ENCODE data around the gene CCDC146. TPM values are rescaled to one million over a fixed set of nuclear protein-coding genes. Genes with fewer than 3 reads are reported as not detected.

The CCDC146 gene
- total and polyA plus RNA-seq, 2 of the 8 experiments (the other 6 are each of a cell fraction or from before 2014, with no cell fraction given), result 0.88 to 2.4 TPM

DNA sequence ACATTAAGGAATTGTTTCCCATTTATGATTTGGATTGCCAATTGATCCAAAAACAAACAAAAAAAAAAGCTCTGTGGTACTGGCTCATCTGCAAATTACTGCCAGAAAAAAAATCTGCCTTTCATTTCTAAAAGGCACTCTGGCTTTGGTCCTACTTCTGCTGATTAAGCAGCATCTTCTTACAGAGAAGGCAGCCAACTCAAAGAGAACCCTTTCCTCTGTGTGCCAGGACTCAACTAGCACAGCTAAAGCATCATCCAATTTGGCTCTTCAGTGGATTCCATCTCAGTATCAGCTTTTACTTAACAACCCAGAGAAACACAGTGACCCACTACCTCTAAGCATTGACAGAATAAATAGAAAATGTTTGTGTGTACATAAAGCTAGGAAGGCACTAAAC, 213.2 kb downstream of the CCDC146 start:
- TF ChIP-seq ZNF274 (IDR thresholded peaks at IDR 0.05; ENCODE audit: borderline replicate concordance, extremely low read depth, low read length), result no peak
- no peak for TF ChIP-seq JUND (IDR thresholded peaks at IDR 0.05; ENCODE audit: low read length)
- TF ChIP-seq GABPA (IDR thresholded peaks at IDR 0.05; ENCODE audit: borderline replicate concordance, insufficient read depth, low read length), result no peak
- TF ChIP-seq SIRT6 (IDR thresholded peaks at IDR 0.05; ENCODE audit: low read length), result no peak
- TF ChIP-seq USF2 (IDR thresholded peaks at IDR 0.05; ENCODE audit: low read length), result no peak
- Histone ChIP-seq H2BK120ac (replicated peaks; ENCODE audit: low read depth, low read length) (no peak overlapping the region), H4K5ac (ENCODE audit: insufficient read length, low read depth, low read length) (no peak overlapping the region), H3K18ac (ENCODE audit: extremely low read depth, low read length) (no peak overlapping the region), H2AFZ (ENCODE audit: low read length) (no peak overlapping the region), H3K79me2 (ENCODE audit: control insufficient read depth in 1 of 2, insufficient read depth in 2 of 2, low read length in 2 of 2) (no peaks in the 10 kb centered on the region), H3K4me1 (replicated peaks in 1 of 4; ENCODE audit: control insufficient read depth in 3 of 4, insufficient read depth in 4 of 4, low read length in 3 of 4) (no peaks in the 10 kb centered on the region), H4K20me1 (replicated peaks in 1 of 2; ENCODE audit: control insufficient read depth in 1 of 2, insufficient read depth in 2 of 2, low read length in 2 of 2) (no peaks in the 10 kb centered on the region), H3K23ac (ENCODE audit: insufficient read length) (no peak overlapping the region), H3K9ac (replicated peaks in 1 of 4; ENCODE audit: extremely low read depth in 1 of 4, low read depth in 3 of 4, low read length in 3 of 4) (no peak overlapping the region), H3K36me3 (ENCODE audit: control insufficient read depth in 2 of 4, insufficient read depth in 4 of 4, low read length in 3 of 4) (no peaks in the 10 kb centered on the region), H3K27me3 (replicated peaks in 1 of 4; ENCODE audit: control insufficient read depth in 3 of 4, extremely low read depth in 1 of 4, insufficient read depth in 3 of 4, low read length in 3 of 4) (no peaks in the 10 kb centered on the region), H2BK20ac (ENCODE audit: low read length) (no peak overlapping the region), H3K14ac (ENCODE audit: insufficient read length) (no peak overlapping the region), H3K23me2 (ENCODE audit: low read depth, low read length) (no peaks in the 10 kb centered on the region), H3K27ac (ENCODE audit: low read depth, low read length) (no peak overlapping the region), H3K4me3 (ENCODE audit: extremely low read depth in 1 of 4, insufficient read depth in 2 of 4, low read depth in 3 of 4, low read length in 4 of 4) (no peak overlapping the region), H2AK5ac (ENCODE audit: low read depth, low read length) (no peak overlapping the region), H3K56ac (replicated peaks; ENCODE audit: insufficient read length, low read depth, low read length) (no peak overlapping the region), H2BK12ac (ENCODE audit: low read depth, low read length) (no peak overlapping the region), H4K91ac (replicated peaks; ENCODE audit: insufficient read length, low read length) (no peak overlapping the region), H3K4ac (replicated peaks; ENCODE audit: insufficient read length, low read depth, low read length) (no peak overlapping the region), H2BK15ac (ENCODE audit: low read length) (no peak overlapping the region), H3K79me1 (ENCODE audit: low read depth, low read length) (no peaks in the 10 kb centered on the region), H3K9me3 (ENCODE audit: insufficient read depth in 2 of 2, low read depth in 1 of 2, low read length in 1 of 2) (peaks cover 0 to 3% of the 10 kb centered on the region in 2 experiments; a peak in 1 of 4 replicates), H2BK5ac (ENCODE audit: low read depth, low read length) (no peak overlapping the region), H4K8ac (ENCODE audit: extremely low read depth, insufficient read depth, low read length) (no peak overlapping the region), H3K4me2 (ENCODE audit: insufficient read depth in 1 of 2, low read depth in 2 of 2, low read length in 2 of 2) (no peak overlapping the region)
- POLR2A ChIA-PET (ENCODE audit: partially characterized antibody), result no interaction called here
- FAIRE-seq, result no peak
- no peak for DNase-seq (ENCODE audit: low read depth in 1 of 2, low spot score in 2 of 2)
- CTCF ChIA-PET (ENCODE audit: partially characterized antibody), result interaction anchor here (0.5 to 2.1 kb wide), 3 partner anchors 13 to 318 kb away, joined by 4 to 5 read pairs (median 4); no protein-coding TSS in a partner anchor

All from H1 (cell line).